Fibroblast of mammary gland (primary cell): ENCODE results near the gene FGGY.

Experiments
- DNase-seq: peaks from one replicate; pipeline ENCODE4 v3.0.0-alpha.2; 2010; ENCODE audit warnings: low read depth
- H3K4me3 ChIP-seq: 2 replicates; pipeline ENCODE4 v1.5.1; 2011; ENCODE audit warnings: low read depth, mild to moderate bottlenecking, low read length, moderate library complexity; ENCODE audit not compliant: control insufficient read depth
- CTCF ChIP-seq: conservative IDR thresholded peaks from 2 replicates; pipeline ENCODE4 v1.5.1; 2011; ENCODE audit warnings: low read depth, low read length, inconsistent platforms; ENCODE audit not compliant: control insufficient read depth, insufficient read depth

FGGY gene

GRCh38 chr1:59318271-59318860 lies 21.5 kb downstream of the FGGY start:
- TF ChIP-seq CTCF: no peak
- H3K4me3 ChIP-seq: no peak overlapping the region
- peak; percentile 27 for DNase-seq

GRCh38 chr1:59322394-59322793 lies 25.5 kb downstream of the FGGY start:
- TF ChIP-seq CTCF: no peak
- no peak for DNase-seq
- no peak overlapping the region for H3K4me3 ChIP-seq

GRCh38 chr1:59322814-59323213 lies 25.9 kb downstream of the FGGY start:
- TF ChIP-seq CTCF: no peak
- no peak overlapping the region for H3K4me3 ChIP-seq

GRCh38 chr1:59323879-59324278 lies 27.0 kb downstream of the FGGY start:
- no peak for TF ChIP-seq CTCF
- no peak overlapping the region for H3K4me3 ChIP-seq
- DNase-seq: no peak

More at GRCh38 chr1:59322814-59323213, 25.9 kb downstream of the FGGY start:
- no peak for DNase-seq

GRCh38 chr1:59328353-59328752 lies 31.5 kb downstream of the FGGY start:
- no peak for TF ChIP-seq CTCF
- H3K4me3 ChIP-seq: no peak overlapping the region

GRCh38 chr1:59329412-59330053 lies 32.6 kb downstream of the FGGY start:
- no peak overlapping the region for H3K4me3 ChIP-seq
- TF ChIP-seq CTCF: no peak
- DNase-seq: no peak

More at GRCh38 chr1:59328353-59328752, 31.5 kb downstream of the FGGY start:
- DNase-seq: no peak
